HepG2 (cell line): ENCODE results near the gene MPI. TPM values are rescaled to one million over a fixed set of nuclear protein-coding genes. Genes with fewer than 3 reads are reported as not detected.

ENCODE experiments used
- AGO1 ChIP-seq: fragments of 200-400 bp; formaldehyde crosslinking; IDR thresholded peaks from 2 replicates; pipeline ENCODE4 v1.6.1; 2017; ENCODE audit warnings: mild to moderate bottlenecking, low read depth, low read length, moderate library complexity; ENCODE audit not compliant: poor library complexity, severe bottlenecking
- BORCS8-MEF2B ChIP-seq: sonication (generic); formaldehyde crosslinking; IDR thresholded peaks from 2 replicates; pipeline ENCODE4 v1.8.0; 2022; ENCODE audit warnings: mild to moderate bottlenecking, missing genetic modification reagents
- EED ChIP-seq: sonication (generic); formaldehyde crosslinking; IDR thresholded peaks from 2 replicates; pipeline ENCODE4 v1.5.0; 2020; ENCODE audit warnings: mild to moderate bottlenecking, missing genetic modification reagents
- ETV6 ChIP-seq: sonication (generic); formaldehyde crosslinking; conservative IDR thresholded peaks from 2 replicates; pipeline ENCODE4 v1.4.0; 2020; ENCODE audit warnings: missing genetic modification reagents
- GMEB1 ChIP-seq: sonication (generic); formaldehyde crosslinking; IDR thresholded peaks from 2 replicates; pipeline ENCODE4 v1.5.1; 2020; ENCODE audit warnings: missing genetic modification reagents, mild to moderate bottlenecking, borderline replicate concordance
- HMG20A ChIP-seq: IDR thresholded peaks from 2 replicates; pipeline ENCODE4 v1.6.1; 2016; ENCODE audit warnings: borderline replicate concordance
- IRF9 ChIP-seq: sonication (generic); formaldehyde crosslinking; IDR thresholded peaks from 2 replicates; pipeline ENCODE4 v1.8.0; 2022; ENCODE audit warnings: missing genetic modification reagents, mild to moderate bottlenecking, borderline replicate concordance
- ISX ChIP-seq: sonication (generic); formaldehyde crosslinking; conservative IDR thresholded peaks from 2 replicates; pipeline ENCODE4 v1.5.0; 2020; ENCODE audit warnings: missing genetic modification reagents
- KLF16 ChIP-seq, 2 experiments: sonication (generic) in 1 of 2; formaldehyde crosslinking in 1 of 2; IDR thresholded peaks; 2 replicates each; pipeline versions ENCODE4 v1.6.1 to v1.8.0; 2016 to 2023; ENCODE audit warnings: missing genetic modification reagents in 2 of 2, missing compliant biosample characterization in 1 of 2
- KMT2B ChIP-seq: IDR thresholded peaks from 2 replicates; pipeline ENCODE4 v1.6.1; 2016; ENCODE audit warnings: missing genetic modification reagents, missing compliant biosample characterization
- NR2F1 ChIP-seq, 2 experiments: fragments of 450-650 bp in 1 of 2; formaldehyde crosslinking in 1 of 2; IDR thresholded peaks; 2 replicates each; pipeline versions ENCODE4 v1.5.0 to v1.6.1; 2016 to 2020; ENCODE audit warnings: mild to moderate bottlenecking in 1 of 2, missing compliant biosample characterization in 1 of 2, missing genetic modification reagents in 1 of 2, moderate library complexity in 1 of 2
- SYNCRIP ChIP-seq: fragments of 200-400 bp; formaldehyde crosslinking; IDR thresholded peaks from 2 replicates; pipeline ENCODE4 v1.6.1; 2018; ENCODE audit warnings: mild to moderate bottlenecking, low read depth, low read length; ENCODE audit not compliant: insufficient read depth
- TAF15 ChIP-seq: fragments of 200-400 bp; formaldehyde crosslinking; IDR thresholded peaks from one replicate; pipeline ENCODE4 v1.6.1; 2018; ENCODE audit warnings: mild to moderate bottlenecking, low read depth, low read length; ENCODE audit not compliant: poor library complexity, severe bottlenecking
- TBL1XR1 ChIP-seq: fragments of 150-350 bp; IDR thresholded peaks from 2 replicates; pipeline ENCODE4 v1.6.1; 2014; ENCODE audit warnings: borderline replicate concordance, low read length; ENCODE audit not compliant: partially characterized antibody
- TCF7L2 ChIP-seq: IDR thresholded peaks from 2 replicates; pipeline ENCODE4 v1.6.1; 2011; ENCODE audit warnings: mild to moderate bottlenecking, low read depth, low read length, moderate library complexity
- TOE1 ChIP-seq: sonication (generic); formaldehyde crosslinking; IDR thresholded peaks from 2 replicates; pipeline ENCODE4 v1.4.0; 2020; ENCODE audit warnings: mild to moderate bottlenecking, missing genetic modification reagents
- ZNF101 ChIP-seq: sonication (generic); formaldehyde crosslinking; IDR thresholded peaks from 2 replicates; pipeline ENCODE4 v1.4.0; 2020; ENCODE audit warnings: mild to moderate bottlenecking, low read depth, missing genetic modification reagents, borderline replicate concordance
- ZNF180 ChIP-seq: sonication (generic); formaldehyde crosslinking; IDR thresholded peaks from 2 replicates; pipeline ENCODE4 v1.4.0; 2020; ENCODE audit warnings: low read depth, missing genetic modification reagents, borderline replicate concordance
- ZNF547 ChIP-seq: sonication (generic); formaldehyde crosslinking; IDR thresholded peaks from 2 replicates; pipeline ENCODE4 v1.5.1; 2020; ENCODE audit warnings: mild to moderate bottlenecking, missing genetic modification reagents
- ZNF687 ChIP-seq: sonication (generic); formaldehyde crosslinking; IDR thresholded peaks from 2 replicates; pipeline ENCODE4 v1.5.1; 2020; ENCODE audit warnings: mild to moderate bottlenecking, missing genetic modification reagents, moderate library complexity
- ZSCAN21 ChIP-seq: sonication (generic); formaldehyde crosslinking; IDR thresholded peaks from 2 replicates; pipeline ENCODE4 v1.8.0; 2022; ENCODE audit warnings: mild to moderate bottlenecking, missing genetic modification reagents, moderate library complexity, borderline replicate concordance
- ZZZ3 ChIP-seq: sonication (generic); formaldehyde crosslinking; IDR thresholded peaks from 2 replicates; pipeline ENCODE4 v1.4.0; 2020; ENCODE audit warnings: missing genetic modification reagents, mild to moderate bottlenecking, borderline replicate concordance
- polyA plus RNA-seq, 8 experiments: library from polyadenylated mRNA; depleted of rRNA in 3 of 8; stranded (reverse) in 7 of 8; unstranded in 1 of 8; fragments of >200 nt; fragmentation: Illumina TruSeq in 4 of 8; extraction: Trizol in 4 of 8; gene quantifications; 2 replicates each; pipeline versions ENCODE4 v1.2.1 to v1.2.3, GENCODE V29; 2011 to 2016; ENCODE audit warnings: low read depth in 4 of 8, missing spikeins in 1 of 8, mixed read lengths in 1 of 8; ENCODE audit not compliant: insufficient read depth in 1 of 8
- total RNA-seq, 5 experiments: library from RNA; depleted of rRNA; stranded (reverse); fragments of >200 nt; fragmentation: Illumina TruSeq; extraction: Trizol; gene quantifications; 2 replicates each; pipeline ENCODE4 v1.2.3, GENCODE V29; 2016; ENCODE audit warnings: low read depth in 1 of 5

Gene MPI
- total and polyA plus RNA-seq, 2 of the 13 experiments (the other 11 are each of a cell fraction or from before 2014, with no cell fraction given), result 36.9 to 63.5 TPM

- TF ChIP-seq NR2F1 (CRISPR knock-in tag; IDR thresholded peaks at IDR 0.05), result peak in 1 of 2 experiments; percentile 26; a peak in 1 of 4 replicates
- TF ChIP-seq SYNCRIP, result no peak
- TF ChIP-seq IRF9 (CRISPR knock-in tag), result peak; percentile 92; the same call in 1 of the 2 replicates
- TF ChIP-seq ZSCAN21 (CRISPR knock-in tag), result peak; percentile 75; the same call in 1 of the 2 replicates
- TF ChIP-seq ZNF687, result peak; percentile 92
- TF ChIP-seq HMG20A, result no peak
- peak in 1 of 2 experiments; percentile 60; a peak in 2 of 4 replicates for TF ChIP-seq KLF16 (CRISPR knock-in tag; IDR thresholded peaks at IDR 0.05)
- peak; percentile 78; the same call in 1 of the 2 replicates for TF ChIP-seq ZZZ3 (CRISPR knock-in tag)
- TF ChIP-seq ISX, result no peak
- TF ChIP-seq ZNF547, result 0 out of 2 replicates have a peak, but pooled peaks have one; percentile 68
- TF ChIP-seq TBL1XR1, result no peak
- peak; percentile 68; the same call in 1 of the 2 replicates for TF ChIP-seq BORCS8-MEF2B (CRISPR knock-in tag)
- TF ChIP-seq TAF15, result no peak
- TF ChIP-seq EED (CRISPR knock-in tag), result no peak
- 0 out of 2 replicates have a peak, but pooled peaks have one; percentile 36 for TF ChIP-seq TOE1 (CRISPR knock-in tag)
- no peak; the same call in 1 of the 2 replicates for TF ChIP-seq ZNF180 (CRISPR knock-in tag)
- TF ChIP-seq AGO1, result peak; percentile 70
- peak; percentile 82 for TF ChIP-seq GMEB1
- TF ChIP-seq ZNF101 (CRISPR knock-in tag), result no peak
- TF ChIP-seq TCF7L2, result no peak
- peak; percentile 65 for TF ChIP-seq ETV6
- peak; percentile 79 for TF ChIP-seq KMT2B (CRISPR knock-in tag)
These were observed at the start of gene MPI (continued) for GRCh38 chr15:74889883-74890664.
